Osteoblast (primary cell): ENCODE results near the gene ABCC5. TPM values are rescaled to one million over a fixed set of nuclear protein-coding genes. Genes with fewer than 3 reads are reported as not detected.

Experiments
- DNase-seq: peaks from one replicate; pipeline ENCODE4 v3.0.0; 2011; ENCODE audit warnings: low spot score, mixed read lengths; ENCODE audit not compliant: insufficient read length; ENCODE audit errors: missing footprints
- H2AFZ ChIP-seq: 2 replicates; pipeline ENCODE4 v1.6.0; 2011; ENCODE audit warnings: mild to moderate bottlenecking, low read length
- H3K27ac ChIP-seq: 2 replicates; pipeline ENCODE4 v1.5.1; 2011; ENCODE audit warnings: mild to moderate bottlenecking, low read depth, low read length, moderate library complexity
- H3K27me3 ChIP-seq: 2 replicates; pipeline ENCODE4 v1.6.0; 2012; ENCODE audit warnings: mild to moderate bottlenecking, control low read depth, inconsistent platforms, low read length, moderate library complexity; ENCODE audit not compliant: insufficient read depth
- H3K36me3 ChIP-seq: 2 replicates; pipeline ENCODE4 v1.5.1; 2011; ENCODE audit warnings: mild to moderate bottlenecking, low read length, control low read depth, moderate library complexity; ENCODE audit not compliant: insufficient read depth
- H3K4me1 ChIP-seq: 2 replicates; pipeline ENCODE4 v1.5.1; 2011; ENCODE audit warnings: mild to moderate bottlenecking, low read length, control low read depth, moderate library complexity; ENCODE audit not compliant: insufficient read depth
- H3K4me2 ChIP-seq: 2 replicates; pipeline ENCODE4 v1.6.0; 2011; ENCODE audit warnings: mild to moderate bottlenecking, low read length; ENCODE audit not compliant: insufficient read depth
- H3K4me3 ChIP-seq: fragments of 200-600 bp; sonication (generic); 3 replicates; pipeline ENCODE4 v1.5.1; 2012; ENCODE audit warnings: mild to moderate bottlenecking, low read length, inconsistent platforms; ENCODE audit not compliant: insufficient read depth
- H3K79me2 ChIP-seq: 2 replicates; pipeline ENCODE4 v1.6.0; 2012; ENCODE audit warnings: mild to moderate bottlenecking, low read length, control low read depth, inconsistent platforms; ENCODE audit not compliant: insufficient read depth
- H3K9me3 ChIP-seq: 2 replicates; pipeline ENCODE4 v1.5.1; 2011; ENCODE audit warnings: low read depth, low read length, control low read depth
- H4K20me1 ChIP-seq: 2 replicates; pipeline ENCODE4 v1.6.0; 2012; ENCODE audit warnings: mild to moderate bottlenecking, low read length, control low read depth; ENCODE audit not compliant: insufficient read depth
- small RNA-seq: library from RNA; depleted of rRNA; stranded (forward); fragments of <200 nt; gene quantifications from one replicate; pipeline ENCODE3, GENCODE V24; 2012
- total RNA-seq: library from RNA; depleted of rRNA; stranded (reverse); fragments of >200 nt; gene quantifications from 2 replicates; pipeline ENCODE4 v1.2.3, GENCODE V29; 2012
- TF ChIP-seq, protein P1 (sequence below): IDR thresholded peaks from 2 replicates; pipeline ENCODE4 v1.5.1; 2011; ENCODE audit warnings: mild to moderate bottlenecking, low read depth, low read length, moderate library complexity; ENCODE audit errors: extremely low read depth

Gene ABCC5
- total RNA-seq, 1 donor: 19.2 TPM

DNA sequence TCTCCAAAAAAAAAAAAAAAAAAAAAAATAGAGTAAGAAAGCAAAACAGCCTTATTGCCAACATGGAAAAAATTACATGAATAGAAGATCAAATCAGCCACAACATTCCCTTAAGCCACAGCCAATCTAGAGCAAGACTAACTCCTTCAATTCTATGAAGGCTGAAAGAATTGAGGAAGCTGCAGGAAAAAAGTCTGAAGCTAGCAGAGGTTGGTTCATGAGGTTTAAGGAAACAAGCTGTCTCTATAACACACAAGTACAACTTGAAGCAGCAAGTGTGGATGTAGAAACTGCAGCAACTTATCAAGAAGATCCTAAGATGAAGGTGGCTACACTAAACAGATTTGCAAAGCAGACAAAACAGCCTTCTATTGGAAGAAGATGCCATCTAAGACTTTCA lies 142.3 kb downstream of the ABCC5 start:
- Histone ChIP-seq H3K9me3 (no peaks in the 10 kb centered on the region), H3K27me3 (no peaks in the 10 kb centered on the region), H3K79me2 (peaks cover 97% of the 10 kb centered on the region)

DNA sequence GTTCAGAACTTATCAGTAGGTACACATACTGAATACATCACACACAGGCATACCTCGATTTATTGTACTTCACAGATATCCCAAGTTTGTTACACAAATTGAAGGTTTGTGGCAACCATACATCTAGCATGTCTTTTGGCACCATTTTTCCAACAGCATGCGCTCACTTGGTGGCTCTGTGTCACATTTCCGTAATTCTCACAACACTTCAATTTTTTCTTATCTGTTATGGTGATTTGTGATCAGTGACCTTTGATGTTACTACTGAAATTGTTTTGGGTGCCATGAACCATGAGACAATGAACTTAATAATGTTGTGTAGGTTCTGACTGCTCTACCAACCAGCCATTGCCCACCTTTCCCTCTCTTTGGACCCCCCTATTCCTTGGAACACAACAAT lies 143.8 kb downstream of the ABCC5 start:
- H4K20me1 ChIP-seq: peaks cover 45% of the 10 kb centered on the region
- H3K79me2 ChIP-seq: peaks cover 92% of the 10 kb centered on the region

More for the DNA sequence above, 142.3 kb downstream of the ABCC5 start:
- Histone ChIP-seq H2AFZ (no peak overlapping the region), H3K4me1 (no peaks in the 10 kb centered on the region), H4K20me1 (peaks cover 53% of the 10 kb centered on the region), H3K4me2 (no peak overlapping the region), H3K36me3 (no peaks in the 10 kb centered on the region), H3K4me3 (no peak overlapping the region), H3K27ac (no peak overlapping the region)
- TF ChIP-seq, protein P1, sequence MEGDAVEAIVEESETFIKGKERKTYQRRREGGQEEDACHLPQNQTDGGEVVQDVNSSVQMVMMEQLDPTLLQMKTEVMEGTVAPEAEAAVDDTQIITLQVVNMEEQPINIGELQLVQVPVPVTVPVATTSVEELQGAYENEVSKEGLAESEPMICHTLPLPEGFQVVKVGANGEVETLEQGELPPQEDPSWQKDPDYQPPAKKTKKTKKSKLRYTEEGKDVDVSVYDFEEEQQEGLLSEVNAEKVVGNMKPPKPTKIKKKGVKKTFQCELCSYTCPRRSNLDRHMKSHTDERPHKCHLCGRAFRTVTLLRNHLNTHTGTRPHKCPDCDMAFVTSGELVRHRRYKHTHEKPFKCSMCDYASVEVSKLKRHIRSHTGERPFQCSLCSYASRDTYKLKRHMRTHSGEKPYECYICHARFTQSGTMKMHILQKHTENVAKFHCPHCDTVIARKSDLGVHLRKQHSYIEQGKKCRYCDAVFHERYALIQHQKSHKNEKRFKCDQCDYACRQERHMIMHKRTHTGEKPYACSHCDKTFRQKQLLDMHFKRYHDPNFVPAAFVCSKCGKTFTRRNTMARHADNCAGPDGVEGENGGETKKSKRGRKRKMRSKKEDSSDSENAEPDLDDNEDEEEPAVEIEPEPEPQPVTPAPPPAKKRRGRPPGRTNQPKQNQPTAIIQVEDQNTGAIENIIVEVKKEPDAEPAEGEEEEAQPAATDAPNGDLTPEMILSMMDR: no peak
- no peak for DNase-seq

GRCh38 chr3:183871541-183871940 lies 146.1 kb downstream of the ABCC5 start:
- H3K36me3 ChIP-seq: peaks cover 5% of the 10 kb centered on the region
- TF ChIP-seq, protein P1: no peak
- no peak overlapping the region for H2AFZ ChIP-seq
- no peak for DNase-seq
- H3K4me2 ChIP-seq: no peak overlapping the region
- H3K27me3 ChIP-seq: no peaks in the 10 kb centered on the region
- H3K27ac ChIP-seq: no peak overlapping the region
- no peaks in the 10 kb centered on the region for H3K4me1 ChIP-seq
- no peaks in the 10 kb centered on the region for H3K9me3 ChIP-seq
- H3K79me2 ChIP-seq: peaks cover 85% of the 10 kb centered on the region
- no peak overlapping the region for H3K4me3 ChIP-seq
- H4K20me1 ChIP-seq: peaks cover 45% of the 10 kb centered on the region

More for the DNA sequence above, 143.8 kb downstream of the ABCC5 start:
- H3K9me3 ChIP-seq: no peaks in the 10 kb centered on the region
- no peaks in the 10 kb centered on the region for H3K36me3 ChIP-seq
- H3K4me3 ChIP-seq: no peak overlapping the region
- H3K4me2 ChIP-seq: no peak overlapping the region
- TF ChIP-seq, protein P1: no peak
- no peak for DNase-seq
- no peaks in the 10 kb centered on the region for H3K4me1 ChIP-seq
- H3K27me3 ChIP-seq: no peaks in the 10 kb centered on the region
- no peak overlapping the region for H3K27ac ChIP-seq
- H2AFZ ChIP-seq: no peak overlapping the region

GRCh38 chr3:183870563-183870962 lies 147.1 kb downstream of the ABCC5 start:
- Histone ChIP-seq H3K27me3 (no peaks in the 10 kb centered on the region), H3K36me3 (peaks cover 13% of the 10 kb centered on the region), H3K4me3 (no peak overlapping the region), H3K9me3 (no peaks in the 10 kb centered on the region), H3K4me2 (no peak overlapping the region), H2AFZ (no peak overlapping the region), H3K4me1 (no peaks in the 10 kb centered on the region), H3K27ac (no peak overlapping the region), H4K20me1 (peaks cover 38% of the 10 kb centered on the region), H3K79me2 (peaks cover 76% of the 10 kb centered on the region)
- DNase-seq: no peak
- TF ChIP-seq, protein P1: no peak

Small RNA genes within 50 kb of the gene (small RNA-seq; reads per million reads assigned to genes)
- gene MIR4448: not detected

Other genes starting within 250 kb of the ABCC5 start
- 0.59 and 2.2 TPM in 2 replicates for gene MAP6D1, start 192.3 kb downstream of the ABCC5 start, total RNA-seq
- 26.8 and 34.0 TPM in 2 replicates for gene PARL, start 133.0 kb downstream of the ABCC5 start, total RNA-seq
- gene HTR3D, start 13.9 kb upstream of the ABCC5 start, total RNA-seq: not detected in 2 replicates
- not detected in 2 replicates for gene HTR3C, start 35.2 kb upstream of the ABCC5 start, total RNA-seq
- gene HTR3E, start 79.2 kb upstream of the ABCC5 start, total RNA-seq: not detected in 2 replicates
- gene EIF2B5, start 117.5 kb upstream of the ABCC5 start, total RNA-seq: 19.4 and 22.1 TPM in 2 replicates
- 51.6 and 60.4 TPM in 2 replicates for gene DVL3, start 137.5 kb upstream of the ABCC5 start, total RNA-seq
- 375 and 427 TPM in 2 replicates for gene AP2M1, start 157.0 kb upstream of the ABCC5 start, total RNA-seq
- 44.8 and 46.7 TPM in 2 replicates for gene ABCF3, start 168.3 kb upstream of the ABCC5 start, total RNA-seq
- gene VWA5B2, start 211.7 kb upstream of the ABCC5 start, total RNA-seq: not detected in 2 replicates
- gene ALG3, start 231.1 kb upstream of the ABCC5 start, total RNA-seq: 26.8 and 28.9 TPM in 2 replicates
- gene EEF1AKMT4, start 231.8 kb upstream of the ABCC5 start, total RNA-seq: 2.7 and 3.3 TPM in 2 replicates
- not detected in 2 replicates for gene CAMK2N2, start 243.7 kb upstream of the ABCC5 start, total RNA-seq